GM23338 (cell line): Measurements from ENCODE around the gene LHB.

ENCODE experiments used
- CREB1 ChIP-seq: fragments of 250-450 bp; sonication (Bioruptor Pico); IDR thresholded peaks from 2 replicates; pipeline ENCODE4 v1.5.0; 2020; ENCODE audit warnings: low read depth, mild to moderate bottlenecking, moderate library complexity
- EZH2 ChIP-seq: fragments of 200-600 bp; sonication (generic); IDR thresholded peaks from one replicate; pipeline ENCODE4 v1.8.0; 2017; ENCODE audit warnings: antibody characterized with exemption, mild to moderate bottlenecking, low read depth; ENCODE audit not compliant: unreplicated experiment
- EZH2phosphoT487 ChIP-seq: fragments of 200-600 bp; sonication (generic); IDR thresholded peaks from one replicate; pipeline ENCODE4 v1.8.1; 2018; ENCODE audit warnings: antibody characterized with exemption; ENCODE audit not compliant: unreplicated experiment
- JUNB ChIP-seq: IDR thresholded peaks from one replicate; pipeline ENCODE4 v1.6.1; 2016; ENCODE audit warnings: antibody characterized with exemption; ENCODE audit not compliant: unreplicated experiment
- NANOG ChIP-seq: IDR thresholded peaks from 2 replicates; pipeline ENCODE4 v1.6.1; 2016; ENCODE audit warnings: antibody characterized with exemption, borderline replicate concordance
- POLR2AphosphoS5 ChIP-seq: IDR thresholded peaks from 2 replicates; pipeline ENCODE4 v1.6.1; 2016; ENCODE audit warnings: antibody characterized with exemption, low read depth
- ZNF114 ChIP-seq: fragments of 250-450 bp; sonication (Bioruptor Pico); IDR thresholded peaks from 2 replicates; pipeline ENCODE4 v1.5.0; 2020; ENCODE audit warnings: mild to moderate bottlenecking, moderate library complexity
- ZNF331 ChIP-seq: fragments of 250-450 bp; sonication (Bioruptor Pico); IDR thresholded peaks from 2 replicates; pipeline ENCODE4 v1.5.0; 2020; ENCODE audit warnings: low read depth, mild to moderate bottlenecking, moderate library complexity
- ZNF462 ChIP-seq: fragments of 250-450 bp; sonication (Bioruptor Pico); IDR thresholded peaks from 2 replicates; pipeline ENCODE4 v1.5.0; 2020; ENCODE audit warnings: mild to moderate bottlenecking, moderate library complexity
- TF ChIP-seq, protein P1 (sequence below), 2 experiments: fragments of 200-600 bp in 1 of 2; sonication (generic) in 1 of 2; conservative IDR thresholded peaks; 2 replicates each; pipeline versions ENCODE4 v1.5.1 to v1.6.1; 2016 to 2017; ENCODE audit warnings: antibody characterized with exemption in 2 of 2, low read depth in 2 of 2, mild to moderate bottlenecking in 2 of 2, moderate library complexity in 1 of 2
- TF ChIP-seq, protein P2 (sequence below): IDR thresholded peaks from one replicate; pipeline ENCODE4 v1.6.1; 2018; ENCODE audit warnings: antibody characterized with exemption; ENCODE audit not compliant: unreplicated experiment
- TF ChIP-seq, protein P3 (sequence below): IDR thresholded peaks from 2 replicates; pipeline ENCODE4 v1.6.1; 2016; ENCODE audit warnings: antibody characterized with exemption

- TF ChIP-seq, protein P1, sequence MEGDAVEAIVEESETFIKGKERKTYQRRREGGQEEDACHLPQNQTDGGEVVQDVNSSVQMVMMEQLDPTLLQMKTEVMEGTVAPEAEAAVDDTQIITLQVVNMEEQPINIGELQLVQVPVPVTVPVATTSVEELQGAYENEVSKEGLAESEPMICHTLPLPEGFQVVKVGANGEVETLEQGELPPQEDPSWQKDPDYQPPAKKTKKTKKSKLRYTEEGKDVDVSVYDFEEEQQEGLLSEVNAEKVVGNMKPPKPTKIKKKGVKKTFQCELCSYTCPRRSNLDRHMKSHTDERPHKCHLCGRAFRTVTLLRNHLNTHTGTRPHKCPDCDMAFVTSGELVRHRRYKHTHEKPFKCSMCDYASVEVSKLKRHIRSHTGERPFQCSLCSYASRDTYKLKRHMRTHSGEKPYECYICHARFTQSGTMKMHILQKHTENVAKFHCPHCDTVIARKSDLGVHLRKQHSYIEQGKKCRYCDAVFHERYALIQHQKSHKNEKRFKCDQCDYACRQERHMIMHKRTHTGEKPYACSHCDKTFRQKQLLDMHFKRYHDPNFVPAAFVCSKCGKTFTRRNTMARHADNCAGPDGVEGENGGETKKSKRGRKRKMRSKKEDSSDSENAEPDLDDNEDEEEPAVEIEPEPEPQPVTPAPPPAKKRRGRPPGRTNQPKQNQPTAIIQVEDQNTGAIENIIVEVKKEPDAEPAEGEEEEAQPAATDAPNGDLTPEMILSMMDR (conservative IDR thresholded peaks at IDR 0.05; ENCODE audit: low read depth in 2 of 2) = no peak
- TF ChIP-seq CREB1 = no peak
- no peak for TF ChIP-seq POLR2AphosphoS5
- no peak for TF ChIP-seq EZH2phosphoT487
- TF ChIP-seq, protein P2, sequence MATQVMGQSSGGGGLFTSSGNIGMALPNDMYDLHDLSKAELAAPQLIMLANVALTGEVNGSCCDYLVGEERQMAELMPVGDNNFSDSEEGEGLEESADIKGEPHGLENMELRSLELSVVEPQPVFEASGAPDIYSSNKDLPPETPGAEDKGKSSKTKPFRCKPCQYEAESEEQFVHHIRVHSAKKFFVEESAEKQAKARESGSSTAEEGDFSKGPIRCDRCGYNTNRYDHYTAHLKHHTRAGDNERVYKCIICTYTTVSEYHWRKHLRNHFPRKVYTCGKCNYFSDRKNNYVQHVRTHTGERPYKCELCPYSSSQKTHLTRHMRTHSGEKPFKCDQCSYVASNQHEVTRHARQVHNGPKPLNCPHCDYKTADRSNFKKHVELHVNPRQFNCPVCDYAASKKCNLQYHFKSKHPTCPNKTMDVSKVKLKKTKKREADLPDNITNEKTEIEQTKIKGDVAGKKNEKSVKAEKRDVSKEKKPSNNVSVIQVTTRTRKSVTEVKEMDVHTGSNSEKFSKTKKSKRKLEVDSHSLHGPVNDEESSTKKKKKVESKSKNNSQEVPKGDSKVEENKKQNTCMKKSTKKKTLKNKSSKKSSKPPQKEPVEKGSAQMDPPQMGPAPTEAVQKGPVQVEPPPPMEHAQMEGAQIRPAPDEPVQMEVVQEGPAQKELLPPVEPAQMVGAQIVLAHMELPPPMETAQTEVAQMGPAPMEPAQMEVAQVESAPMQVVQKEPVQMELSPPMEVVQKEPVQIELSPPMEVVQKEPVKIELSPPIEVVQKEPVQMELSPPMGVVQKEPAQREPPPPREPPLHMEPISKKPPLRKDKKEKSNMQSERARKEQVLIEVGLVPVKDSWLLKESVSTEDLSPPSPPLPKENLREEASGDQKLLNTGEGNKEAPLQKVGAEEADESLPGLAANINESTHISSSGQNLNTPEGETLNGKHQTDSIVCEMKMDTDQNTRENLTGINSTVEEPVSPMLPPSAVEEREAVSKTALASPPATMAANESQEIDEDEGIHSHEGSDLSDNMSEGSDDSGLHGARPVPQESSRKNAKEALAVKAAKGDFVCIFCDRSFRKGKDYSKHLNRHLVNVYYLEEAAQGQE = no peak
- TF ChIP-seq ZNF331 (CRISPR knock-in tag) = no peak
- no peak for TF ChIP-seq EZH2
- TF ChIP-seq, protein P3, sequence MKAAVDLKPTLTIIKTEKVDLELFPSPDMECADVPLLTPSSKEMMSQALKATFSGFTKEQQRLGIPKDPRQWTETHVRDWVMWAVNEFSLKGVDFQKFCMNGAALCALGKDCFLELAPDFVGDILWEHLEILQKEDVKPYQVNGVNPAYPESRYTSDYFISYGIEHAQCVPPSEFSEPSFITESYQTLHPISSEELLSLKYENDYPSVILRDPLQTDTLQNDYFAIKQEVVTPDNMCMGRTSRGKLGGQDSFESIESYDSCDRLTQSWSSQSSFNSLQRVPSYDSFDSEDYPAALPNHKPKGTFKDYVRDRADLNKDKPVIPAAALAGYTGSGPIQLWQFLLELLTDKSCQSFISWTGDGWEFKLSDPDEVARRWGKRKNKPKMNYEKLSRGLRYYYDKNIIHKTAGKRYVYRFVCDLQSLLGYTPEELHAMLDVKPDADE = no peak
- TF ChIP-seq NANOG = no peak
- no peak for TF ChIP-seq ZNF114 (CRISPR knock-in tag)
- no peak for TF ChIP-seq ZNF462 (CRISPR knock-in tag)
- no peak for TF ChIP-seq JUNB
Observed at GRCh38 chr19:48970139-48970766, 46.6 kb downstream of the LHB start.
